Left renal pelvis (tissue), 4 donors: ENCODE measurements around the gene KRTAP10-6. TPM values are rescaled to one million over a fixed set of nuclear protein-coding genes. Genes with fewer than 3 reads are reported as not detected.

Source experiments
- polyA plus RNA-seq, 4 donors: library from polyadenylated mRNA; unstranded; fragments of 120-200 nt; gene quantifications; one replicate each; pipeline ENCODE4 v1.2.1, GENCODE V29; 2013; ENCODE audit not compliant: insufficient read length in 4 of 4

The KRTAP10-6 gene
- polyA plus RNA-seq, 4 donors: not detected

Other genes starting within 250 kb of the KRTAP10-6 start
- 1 to 10 TPM in 2 of 4 donors, under 1 TPM in 2; 0.73 to 1.7 (median 1.3) TPM for gene TRPM2, start 238.9 kb downstream of the KRTAP10-6 start, polyA plus RNA-seq
- 1 to 10 TPM; 4.3 to 6.6 (median 4.6) TPM for gene LRRC3, start 137.0 kb downstream of the KRTAP10-6 start, polyA plus RNA-seq
- gene KRTAP10-1, start 52.3 kb downstream of the KRTAP10-6 start, polyA plus RNA-seq: not detected
- gene KRTAP10-2, start 41.0 kb downstream of the KRTAP10-6 start, polyA plus RNA-seq: not detected
- not detected for gene KRTAP10-3, start 33.7 kb downstream of the KRTAP10-6 start, polyA plus RNA-seq
- gene KRTAP10-4, start 18.8 kb downstream of the KRTAP10-6 start, polyA plus RNA-seq: not detected
- gene KRTAP10-5, start 11.9 kb downstream of the KRTAP10-6 start, polyA plus RNA-seq: not detected
- gene KRTAP10-7, start 8.1 kb upstream of the KRTAP10-6 start, polyA plus RNA-seq: not detected
- not detected for gene KRTAP10-8, start 19.6 kb upstream of the KRTAP10-6 start, polyA plus RNA-seq
- not detected for gene KRTAP10-9, start 34.6 kb upstream of the KRTAP10-6 start, polyA plus RNA-seq
- not detected for gene KRTAP10-10, start 44.9 kb upstream of the KRTAP10-6 start, polyA plus RNA-seq
- not detected for gene KRTAP10-11, start 53.9 kb upstream of the KRTAP10-6 start, polyA plus RNA-seq
- gene KRTAP12-4, start 62.2 kb upstream of the KRTAP10-6 start, polyA plus RNA-seq: not detected
- gene KRTAP12-3, start 65.4 kb upstream of the KRTAP10-6 start, polyA plus RNA-seq: not detected
- gene KRTAP12-2, start 74.4 kb upstream of the KRTAP10-6 start, polyA plus RNA-seq: not detected
- not detected for gene KRTAP12-1, start 89.7 kb upstream of the KRTAP10-6 start, polyA plus RNA-seq
- gene KRTAP10-12, start 104.7 kb upstream of the KRTAP10-6 start, polyA plus RNA-seq: not detected
- gene TSPEAR, start 119.1 kb upstream of the KRTAP10-6 start, polyA plus RNA-seq: 1 to 10 TPM in 2 of 4 donors, under 1 TPM in 2; 0.08 to 1.1 (median 0.74) TPM
- 100 to 1,000 TPM in 1 of 4 donors, 10 to 100 TPM in 3; 58.6 to 134 (median 81.8) TPM for gene UBE2G2, start 209.3 kb upstream of the KRTAP10-6 start, polyA plus RNA-seq
- gene SUMO3, start 225.6 kb upstream of the KRTAP10-6 start, polyA plus RNA-seq: 100 to 1,000 TPM; 105 to 126 (median 111) TPM